ENCODE measurements around the gene NFIX.

- TF ChIP-seq CTCF (IDR thresholded peaks at IDR 0.05) (no peak), POLR2AphosphoS5 (IDR thresholded peaks at IDR 0.05) (no peak), POLR2A (IDR thresholded peaks at IDR 0.05) (no peak), EP300 (IDR thresholded peaks at IDR 0.05; ENCODE audit: low read depth) (no peak)
Observed at GRCh38 chr19:13015361-13016223, 20.3 kb downstream of the NFIX start.
